GM23338 (cell line): Measurements from ENCODE around the gene AMBP.

Experiments used
- CREB1 ChIP-seq: fragments of 250-450 bp; sonication (Bioruptor Pico); IDR thresholded peaks from 2 replicates; pipeline ENCODE4 v1.5.0; 2020; ENCODE audit warnings: low read depth, mild to moderate bottlenecking, moderate library complexity
- CTCF ChIP-seq, 2 experiments: fragments of 200-600 bp in 1 of 2; sonication (generic) in 1 of 2; conservative IDR thresholded peaks; 2 replicates each; pipeline versions ENCODE4 v1.5.1 to v1.6.1; 2016 to 2017; ENCODE audit warnings: antibody characterized with exemption in 2 of 2, low read depth in 2 of 2, mild to moderate bottlenecking in 2 of 2, moderate library complexity in 1 of 2
- ETS1 ChIP-seq: IDR thresholded peaks from 2 replicates; pipeline ENCODE4 v1.6.1; 2016; ENCODE audit warnings: antibody characterized with exemption
- EZH2 ChIP-seq: fragments of 200-600 bp; sonication (generic); IDR thresholded peaks from one replicate; pipeline ENCODE4 v1.8.0; 2017; ENCODE audit warnings: antibody characterized with exemption, mild to moderate bottlenecking, low read depth; ENCODE audit not compliant: unreplicated experiment
- EZH2phosphoT487 ChIP-seq: fragments of 200-600 bp; sonication (generic); IDR thresholded peaks from one replicate; pipeline ENCODE4 v1.8.1; 2018; ENCODE audit warnings: antibody characterized with exemption; ENCODE audit not compliant: unreplicated experiment
- JUNB ChIP-seq: IDR thresholded peaks from one replicate; pipeline ENCODE4 v1.6.1; 2016; ENCODE audit warnings: antibody characterized with exemption; ENCODE audit not compliant: unreplicated experiment
- POLR2AphosphoS5 ChIP-seq: IDR thresholded peaks from 2 replicates; pipeline ENCODE4 v1.6.1; 2016; ENCODE audit warnings: antibody characterized with exemption, low read depth
- REST ChIP-seq: IDR thresholded peaks from one replicate; pipeline ENCODE4 v1.6.1; 2018; ENCODE audit warnings: antibody characterized with exemption; ENCODE audit not compliant: unreplicated experiment
- STAT1 ChIP-seq: IDR thresholded peaks from one replicate; pipeline ENCODE4 v1.6.1; 2016; ENCODE audit warnings: antibody characterized with exemption; ENCODE audit not compliant: unreplicated experiment
- ZNF114 ChIP-seq: fragments of 250-450 bp; sonication (Bioruptor Pico); IDR thresholded peaks from 2 replicates; pipeline ENCODE4 v1.5.0; 2020; ENCODE audit warnings: mild to moderate bottlenecking, moderate library complexity
- ZNF331 ChIP-seq: fragments of 250-450 bp; sonication (Bioruptor Pico); IDR thresholded peaks from 2 replicates; pipeline ENCODE4 v1.5.0; 2020; ENCODE audit warnings: low read depth, mild to moderate bottlenecking, moderate library complexity

- TF ChIP-seq CTCF (conservative IDR thresholded peaks at IDR 0.05; ENCODE audit: low read depth in 2 of 2) (no peak), EZH2phosphoT487 (no peak), EZH2 (no peak), POLR2AphosphoS5 (no peak), REST (no peak), ZNF114 (CRISPR knock-in tag) (no peak), JUNB (no peak), ZNF331 (no peak), ETS1 (no peak), CREB1 (CRISPR knock-in tag) (no peak), STAT1 (no peak)
Observed at GRCh38 chr9:114096866-114097612, 18.9 kb upstream of the AMBP start.
